Mesodermal cell (in vitro differentiated cells): ENCODE data around the gene EGR4.
A peak's percentile ranks its signal among the peaks of the same experiment; 100 is the strongest.

Experiments
- H3K27ac ChIP-seq: 2 replicates; pipeline ENCODE4 v1.7.0; 2013; ENCODE audit warnings: mild to moderate bottlenecking, low read depth, low read length, moderate library complexity; ENCODE audit not compliant: severe bottlenecking
- H3K36me3 ChIP-seq: 2 replicates; pipeline ENCODE4 v1.7.1; 2013; ENCODE audit warnings: mild to moderate bottlenecking, low read length, moderate library complexity; ENCODE audit not compliant: control insufficient read depth, insufficient read depth
- H3K4me1 ChIP-seq: one replicate; pipeline ENCODE4 v1.7.1; 2013; ENCODE audit warnings: mild to moderate bottlenecking, low read length; ENCODE audit not compliant: insufficient read depth, control insufficient read depth, poor library complexity, severe bottlenecking
- H3K4me3 ChIP-seq: 2 replicates; pipeline ENCODE4 v1.7.0; 2013; ENCODE audit warnings: low read length, control low read depth, mild to moderate bottlenecking; ENCODE audit not compliant: insufficient read depth, poor library complexity, severe bottlenecking; ENCODE audit errors: extremely low read depth
- H3K9me3 ChIP-seq: 2 replicates; pipeline ENCODE4 v1.7.1; 2013; ENCODE audit warnings: mild to moderate bottlenecking, low read length, moderate library complexity; ENCODE audit not compliant: control insufficient read depth
- WGBS, 2 experiments: methylation state at CpG; one replicate each; pipeline ENCODE4 v1.1.5; 2013; ENCODE audit warnings: missing lambda C conversion rate in 2 of 2; ENCODE audit not compliant: insufficient coverage in 2 of 2; 5-methylcytosine and 5-hydroxymethylcytosine counted together

Gene EGR4

GRCh38 chr2:73269686-73270465 lies 23.5 kb downstream of the EGR4 start:
- peaks cover 6% of the 10 kb centered on the region for H3K4me1 ChIP-seq
- H3K9me3 ChIP-seq, result no peaks in the 10 kb centered on the region
- H3K4me3 ChIP-seq, result no peak overlapping the region
- H3K36me3 ChIP-seq, result no peaks in the 10 kb centered on the region
- WGBS, 2 experiments, result 25 to 31% methylated on average over 12 to 15 of the region's 22 CpGs
- H3K27ac ChIP-seq, result no peak overlapping the region

DNA sequence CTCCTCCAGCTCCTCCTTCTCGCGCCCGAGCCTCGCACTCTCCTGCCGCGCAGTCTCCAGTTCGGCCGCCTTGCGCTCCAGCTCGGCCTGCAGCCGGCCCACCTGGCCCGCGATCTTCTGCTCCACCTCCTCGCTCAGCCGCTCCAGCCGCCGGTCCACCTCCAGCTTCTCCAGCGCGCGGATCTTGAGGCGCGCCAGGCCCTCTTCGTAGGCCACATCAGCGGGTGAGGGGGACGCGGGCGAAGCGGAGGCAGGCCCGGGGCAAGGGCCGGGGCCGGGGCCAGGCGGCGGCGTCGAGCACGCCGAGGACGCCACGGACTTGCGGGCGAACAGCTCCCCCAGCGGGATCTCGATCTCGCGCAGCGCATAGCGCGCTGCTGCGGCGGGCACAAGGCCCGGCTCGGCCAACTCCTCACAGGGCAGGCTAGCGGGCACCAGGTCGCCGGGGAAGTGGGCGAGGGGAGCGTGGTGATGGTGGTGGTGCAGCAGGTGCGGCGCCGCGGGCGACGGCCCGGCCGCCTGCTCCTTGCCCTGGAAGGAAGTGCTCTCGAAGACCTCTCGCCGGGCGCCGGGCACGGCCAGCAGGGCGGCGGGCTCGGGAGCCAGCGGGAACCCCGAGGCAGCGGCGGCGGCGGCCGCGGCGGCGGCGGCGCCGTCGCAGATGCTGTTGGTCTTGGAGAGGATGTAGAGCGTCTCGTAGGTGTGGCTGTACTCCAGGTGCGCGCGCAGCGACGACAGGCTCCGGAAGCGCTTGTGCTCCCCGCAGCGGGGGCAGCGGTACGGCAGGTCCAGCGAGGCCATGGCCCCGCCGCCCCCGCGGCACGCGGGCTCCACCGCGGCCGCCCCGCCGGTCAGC lies 24.3 kb downstream of the EGR4 start:
- no peaks in the 10 kb centered on the region for H3K9me3 ChIP-seq
- peaks cover 6% of the 10 kb centered on the region for H3K4me1 ChIP-seq
- 2% methylated on average over 50 to 90 of the region's 113 CpGs for WGBS, 2 experiments
- H3K4me3 ChIP-seq, result peak overlapping the region; percentile 11
- no peaks in the 10 kb centered on the region for H3K36me3 ChIP-seq
- H3K27ac ChIP-seq, result no peak overlapping the region

DNA sequence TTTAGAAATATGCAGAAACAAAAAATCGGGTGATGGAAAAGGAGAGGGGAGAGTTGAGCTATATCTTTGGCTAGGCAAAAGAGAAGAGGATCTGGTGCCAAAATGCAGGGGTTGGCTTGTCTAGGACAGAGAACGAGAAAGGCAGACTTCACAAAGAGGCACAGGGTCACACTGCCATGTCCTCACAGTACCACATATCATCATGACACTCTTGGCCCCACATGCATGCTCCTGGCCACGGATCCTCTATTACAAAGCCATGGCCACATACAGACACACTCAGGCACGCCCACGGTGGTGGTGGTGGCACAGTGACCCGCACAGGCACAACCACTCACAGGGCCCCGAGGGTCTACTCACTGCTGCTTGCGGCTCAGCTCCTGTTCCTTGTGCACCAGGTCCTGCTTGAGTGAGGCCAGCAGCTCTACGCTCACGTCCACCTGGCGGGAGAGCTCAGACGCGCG lies 24.9 kb downstream of the EGR4 start:
- WGBS, 2 experiments, result 20 to 28% methylated on average over 9 to 13 of the region's 14 CpGs
- H3K4me1 ChIP-seq, result peaks cover 6% of the 10 kb centered on the region
- H3K27ac ChIP-seq, result no peak overlapping the region

DNA sequence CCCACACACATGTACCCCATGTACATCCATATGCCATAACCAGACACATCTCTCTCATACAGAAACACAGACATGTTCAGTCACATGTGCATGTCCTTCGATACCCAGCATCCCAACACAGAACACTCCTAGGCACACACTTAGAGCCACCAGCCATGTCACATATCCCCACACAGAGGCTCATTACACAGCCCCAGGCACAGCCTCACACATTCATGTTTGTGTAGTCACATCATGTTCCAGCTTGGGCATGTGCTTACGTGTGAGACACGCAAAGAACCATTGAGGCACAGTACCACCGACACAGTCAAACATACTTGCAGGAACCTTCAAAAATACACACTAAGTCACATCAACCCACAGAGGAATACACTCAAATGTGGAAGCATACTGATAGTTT lies 26.3 kb downstream of the EGR4 start:
- Histone ChIP-seq H3K9me3 (no peaks in the 10 kb centered on the region), H3K27ac (no peak overlapping the region), H3K4me1 (peaks cover 6% of the 10 kb centered on the region), H3K36me3 (no peaks in the 10 kb centered on the region), H3K4me3 (no peak overlapping the region)
- 100% methylated on average over 4 of the region's 4 CpGs for WGBS, 2 experiments

More for the DNA sequence above, 24.9 kb downstream of the EGR4 start:
- no peaks in the 10 kb centered on the region for H3K36me3 ChIP-seq
- H3K4me3 ChIP-seq, result peak overlapping the region; percentile 11
- H3K9me3 ChIP-seq, result no peaks in the 10 kb centered on the region

GRCh38 chr2:73266061-73266901 lies 27.1 kb downstream of the EGR4 start:
- H3K4me1 ChIP-seq, result peaks cover 6% of the 10 kb centered on the region
- H3K36me3 ChIP-seq, result no peaks in the 10 kb centered on the region
- no peaks in the 10 kb centered on the region for H3K9me3 ChIP-seq
- no peak overlapping the region for H3K4me3 ChIP-seq
- no peak overlapping the region for H3K27ac ChIP-seq
- 92% methylated on average over 17 to 26 of the region's 26 CpGs for WGBS, 2 experiments

DNA sequence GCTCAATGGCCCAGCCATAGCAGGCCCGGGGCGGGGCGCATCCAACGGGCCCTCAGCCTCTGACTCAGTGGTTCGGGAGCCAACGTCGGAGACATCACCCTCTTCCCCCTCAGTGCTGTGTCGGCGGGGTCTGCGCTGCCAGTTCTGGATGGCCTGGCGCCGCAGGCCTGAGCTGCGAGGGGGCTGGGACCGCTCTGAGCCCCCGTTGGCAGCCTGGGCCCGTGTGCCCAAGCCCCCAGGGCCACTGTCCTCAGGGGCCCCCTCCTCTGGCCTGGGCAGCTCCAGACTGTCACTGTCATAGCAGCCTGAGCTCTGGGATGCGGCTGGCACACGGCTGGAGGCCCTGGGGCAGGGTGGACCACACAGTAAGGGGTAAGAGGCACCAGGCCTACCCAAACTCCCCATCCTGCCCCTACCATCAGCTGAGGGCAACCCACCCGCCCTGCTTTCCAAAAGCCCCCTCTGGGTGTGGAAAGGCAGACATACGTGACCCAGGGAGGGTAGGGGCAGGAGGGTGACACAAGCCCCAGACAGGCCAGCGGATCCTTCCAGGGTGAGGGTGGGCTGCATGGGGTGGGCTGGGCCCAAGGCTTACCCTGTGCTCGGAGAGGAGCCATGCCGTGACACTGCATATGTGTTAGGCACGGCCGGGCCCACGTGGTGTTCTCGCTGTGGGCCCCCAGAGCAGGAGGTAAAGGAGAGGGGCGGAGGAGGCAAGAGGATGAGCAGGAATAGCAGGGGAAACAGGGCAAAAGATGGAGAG lies 27.9 kb downstream of the EGR4 start:
- Histone ChIP-seq H3K9me3 (no peaks in the 10 kb centered on the region), H3K27ac (no peak overlapping the region), H3K4me1 (peaks cover 6% of the 10 kb centered on the region), H3K36me3 (no peaks in the 10 kb centered on the region), H3K4me3 (no peak overlapping the region)
- 91 to 92% methylated on average over 23 to 26 of the region's 28 CpGs for WGBS, 2 experiments

- Histone ChIP-seq H3K36me3 (no peaks in the 10 kb centered on the region), H3K9me3 (no peaks in the 10 kb centered on the region), H3K4me3 (no peak overlapping the region), H3K27ac (no peak overlapping the region), H3K4me1 (peaks cover 6% of the 10 kb centered on the region)
- 90 to 92% methylated on average over 3 of the region's 4 CpGs for WGBS, 2 experiments
These were observed 28.6 kb downstream of the EGR4 start for GRCh38 chr2:73264783-73265182.

DNA sequence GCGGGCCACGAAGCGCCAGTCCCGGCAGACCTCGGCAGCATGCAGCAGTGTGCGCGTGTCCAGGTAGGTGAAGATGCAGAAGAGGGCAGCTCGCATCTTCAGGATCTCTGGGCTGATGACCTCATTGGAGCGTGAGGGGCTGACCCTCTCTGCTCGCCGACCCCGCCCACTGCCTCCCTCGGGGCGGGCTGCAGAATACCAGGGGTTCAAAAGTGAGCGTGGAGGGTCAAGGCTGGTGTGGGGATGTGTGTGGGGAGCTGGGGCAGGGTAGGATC lies 29.1 kb downstream of the EGR4 start:
- Histone ChIP-seq H3K4me1 (peaks cover 6% of the 10 kb centered on the region), H3K4me3 (no peak overlapping the region), H3K36me3 (no peaks in the 10 kb centered on the region), H3K9me3 (no peaks in the 10 kb centered on the region), H3K27ac (no peak overlapping the region)
- 94% methylated on average over 12 to 15 of the region's 15 CpGs for WGBS, 2 experiments

DNA sequence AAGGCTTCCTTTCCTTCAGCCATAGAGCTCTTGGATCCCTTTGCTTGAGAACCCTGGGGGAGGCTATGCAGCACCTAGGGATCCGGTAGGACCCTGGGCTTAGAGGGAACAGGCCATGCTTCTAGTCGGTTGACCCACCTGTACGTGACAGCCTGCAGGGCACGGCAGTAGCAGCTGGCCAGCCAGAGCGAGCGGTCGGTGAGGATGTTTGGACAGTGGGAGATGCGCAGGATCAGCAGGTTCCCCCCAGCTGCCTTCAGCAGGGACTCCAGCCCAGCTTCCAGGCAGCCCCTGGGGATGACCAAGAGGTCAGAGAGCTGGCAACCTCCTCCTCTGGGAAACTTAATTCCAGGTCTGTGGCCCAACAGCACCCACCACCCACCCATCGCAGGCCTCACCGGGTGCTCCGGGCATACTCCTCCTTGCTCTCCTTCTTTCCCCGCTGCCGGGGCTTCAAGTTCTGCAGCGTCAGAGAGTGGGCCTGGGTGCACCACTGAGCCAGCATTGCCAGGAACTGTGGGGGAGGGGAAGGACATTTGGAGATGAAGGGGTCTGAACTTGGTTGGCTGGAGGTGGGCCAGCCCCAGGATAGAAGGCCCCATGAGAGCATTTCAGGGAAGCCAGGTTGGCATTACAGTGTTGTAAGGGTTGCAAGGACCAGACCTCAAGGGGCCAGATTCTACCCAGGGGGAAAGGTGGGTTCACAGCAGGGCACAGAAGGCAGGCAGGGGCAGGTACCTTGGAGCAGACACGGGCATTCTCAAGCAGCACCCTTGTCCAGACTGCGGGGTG lies 29.6 kb downstream of the EGR4 start:
- no peak overlapping the region for H3K4me3 ChIP-seq
- no peaks in the 10 kb centered on the region for H3K36me3 ChIP-seq
- WGBS, 2 experiments, result 95% methylated on average over 7 to 11 of the region's 16 CpGs
- H3K4me1 ChIP-seq, result peaks cover 6% of the 10 kb centered on the region
- H3K27ac ChIP-seq, result no peak overlapping the region
- H3K9me3 ChIP-seq, result no peaks in the 10 kb centered on the region
